ENCODE results near the gene ABR. TPM values are rescaled to one million over a fixed set of nuclear protein-coding genes. Genes with fewer than 3 reads are reported as not detected.
A peak's percentile ranks its signal among the peaks of the same experiment; 100 is the strongest.
"Not testable (repeated sequence)": the region's sequence is repeated elsewhere in the genome, so short reads cannot be mapped to it uniquely, and the experiment has no call there.

The ABR gene
- total RNA-seq, 1 donor from 2014 or later: 13.4 TPM

DNA sequence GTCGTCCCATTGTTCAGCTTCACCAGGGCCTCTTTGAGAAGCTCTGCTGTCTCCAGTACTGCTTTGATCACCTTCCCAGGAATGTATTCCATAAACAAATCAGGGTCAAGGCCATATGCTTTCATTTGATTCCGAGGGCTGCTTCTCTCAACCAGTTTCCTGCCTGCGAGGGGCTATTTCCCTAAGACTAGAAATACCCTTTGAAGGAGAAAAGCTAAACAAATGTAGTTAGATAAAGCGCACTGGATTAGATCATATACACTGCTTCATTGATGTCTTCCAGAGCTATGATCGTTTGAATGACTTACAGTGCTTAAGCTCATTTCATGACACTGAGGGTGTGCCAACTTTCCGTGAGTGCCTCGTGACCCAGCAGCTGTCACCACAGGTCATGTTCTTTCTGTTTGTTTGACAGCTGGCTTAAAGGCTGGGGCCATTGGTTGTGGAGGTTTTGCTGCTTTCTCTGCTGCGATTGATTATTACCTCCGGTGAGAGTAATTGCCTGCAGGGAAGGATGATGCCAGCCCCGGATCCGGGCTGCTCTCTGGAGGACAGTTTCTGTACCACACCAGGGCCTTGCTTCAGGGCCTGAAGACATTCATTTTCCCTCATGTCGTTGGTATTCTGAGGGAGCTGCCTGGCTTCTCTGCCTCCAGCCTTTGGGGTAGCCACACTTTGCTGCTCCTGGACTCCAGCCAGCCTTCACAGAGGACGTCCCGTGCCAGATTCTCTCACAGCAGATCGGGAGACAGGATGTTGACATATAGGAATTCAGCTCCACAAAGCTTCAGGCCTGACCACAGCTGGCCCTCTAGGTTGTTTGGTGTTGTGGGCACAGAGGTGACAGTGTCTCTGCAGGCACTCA, 179.0 kb downstream of the ABR start:
- DNase-seq (ENCODE audit: low spot score): peak; percentile 63

DNA sequence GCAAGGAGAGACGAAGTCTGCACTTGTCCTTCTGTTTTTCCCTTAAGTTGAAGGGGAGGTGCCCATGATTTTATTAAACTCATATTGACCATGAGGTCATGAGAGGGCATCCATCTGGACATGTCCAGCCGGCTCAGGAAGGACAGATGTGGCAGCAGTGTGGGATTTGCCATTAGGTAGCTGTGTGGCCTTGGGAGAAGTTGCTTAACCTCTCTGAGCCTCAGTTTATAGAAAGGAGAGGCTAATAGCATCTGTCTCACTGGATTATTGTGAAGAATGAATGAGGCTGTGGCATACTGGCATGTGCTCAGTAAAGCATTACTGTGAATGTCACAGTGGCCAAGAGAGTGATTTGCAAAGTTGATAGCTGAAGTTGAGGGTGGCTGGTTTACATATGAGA, 181.7 kb downstream of the ABR start:
- no peak for DNase-seq (ENCODE audit: low spot score)
- no peak for ATAC-seq

More for the DNA sequence above, 179.0 kb downstream of the ABR start:
- ATAC-seq: peak; percentile 11

- DNase-seq (ENCODE audit: low spot score): peak; percentile 93
- ATAC-seq: peak; percentile 96
Measured at GRCh38 chr17:996554-997344, 183.0 kb downstream of the ABR start, which contains the start of gene TIMM22. TIMM22 (plus strand) TSS chr17:997129; CDS start chr17:997143, 14 bp downstream.

GRCh38 chr17:995324-995723, 184.5 kb downstream of the ABR start:
- ATAC-seq; DNase-seq (ENCODE audit: low spot score): not testable (repeated sequence)

DNA sequence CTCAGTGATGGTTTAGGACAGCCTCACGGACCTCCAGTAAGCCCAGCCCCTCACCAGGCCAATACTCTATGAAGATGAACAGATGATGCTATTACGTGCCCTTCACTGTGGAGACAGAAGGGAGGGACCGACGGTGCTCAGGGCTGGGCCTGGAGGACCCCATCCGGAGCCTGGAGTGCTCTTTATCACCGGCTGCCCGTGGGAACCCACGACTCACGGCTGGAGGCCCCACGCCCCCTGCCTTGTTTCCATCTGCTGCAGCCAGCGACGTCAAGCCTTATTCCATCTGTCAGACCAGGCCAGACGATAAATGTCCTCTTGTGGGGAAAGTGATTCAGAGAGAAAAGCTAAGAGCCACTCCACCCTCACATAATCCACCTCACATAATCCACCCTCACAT, 186.8 kb downstream of the ABR start:
- ATAC-seq (no peak), DNase-seq (ENCODE audit: low spot score) (no peak)

DNA sequence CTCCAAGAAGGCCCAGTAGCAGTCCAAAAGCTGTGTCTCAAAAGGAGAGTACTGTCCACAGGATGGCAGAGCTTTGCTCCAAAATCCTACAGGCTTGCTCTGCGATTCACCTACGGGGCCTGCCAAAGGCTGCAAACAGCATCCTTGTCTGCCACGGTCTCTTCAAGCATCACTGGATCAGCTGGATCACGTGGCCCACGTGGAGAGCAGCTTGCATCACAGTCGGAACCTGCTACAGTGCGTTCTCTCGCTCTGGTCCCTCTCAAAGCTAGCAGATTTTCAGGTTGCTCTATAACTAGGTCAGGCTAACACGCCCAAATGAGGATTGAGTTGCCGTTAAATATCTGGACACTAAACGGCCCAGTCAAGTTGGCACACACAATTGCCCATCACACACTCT, 191.2 kb downstream of the ABR start:
- ATAC-seq (no peak), DNase-seq (ENCODE audit: low spot score) (no peak)

DNA sequence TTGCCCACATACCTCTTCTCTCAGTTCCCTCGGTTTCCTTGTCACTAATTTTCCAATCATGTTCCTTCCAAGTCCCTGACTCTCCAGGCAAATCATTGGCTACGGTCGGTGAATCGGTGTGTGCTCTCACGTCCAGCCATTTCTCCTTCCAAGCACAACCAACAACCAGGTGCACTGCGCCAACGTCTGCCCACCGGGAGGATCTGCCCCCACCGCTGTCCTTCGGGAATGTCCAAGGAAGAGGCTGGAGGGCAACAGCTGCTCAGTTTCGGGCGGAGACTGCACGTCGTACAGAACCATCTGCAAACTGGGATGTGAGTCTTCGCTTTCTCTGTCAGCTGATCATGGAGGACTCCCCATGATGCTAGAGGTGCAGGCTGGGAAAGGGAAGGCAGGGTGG, 191.8 kb downstream of the ABR start:
- ATAC-seq (no peak), DNase-seq (ENCODE audit: low spot score) (no peak)

DNA sequence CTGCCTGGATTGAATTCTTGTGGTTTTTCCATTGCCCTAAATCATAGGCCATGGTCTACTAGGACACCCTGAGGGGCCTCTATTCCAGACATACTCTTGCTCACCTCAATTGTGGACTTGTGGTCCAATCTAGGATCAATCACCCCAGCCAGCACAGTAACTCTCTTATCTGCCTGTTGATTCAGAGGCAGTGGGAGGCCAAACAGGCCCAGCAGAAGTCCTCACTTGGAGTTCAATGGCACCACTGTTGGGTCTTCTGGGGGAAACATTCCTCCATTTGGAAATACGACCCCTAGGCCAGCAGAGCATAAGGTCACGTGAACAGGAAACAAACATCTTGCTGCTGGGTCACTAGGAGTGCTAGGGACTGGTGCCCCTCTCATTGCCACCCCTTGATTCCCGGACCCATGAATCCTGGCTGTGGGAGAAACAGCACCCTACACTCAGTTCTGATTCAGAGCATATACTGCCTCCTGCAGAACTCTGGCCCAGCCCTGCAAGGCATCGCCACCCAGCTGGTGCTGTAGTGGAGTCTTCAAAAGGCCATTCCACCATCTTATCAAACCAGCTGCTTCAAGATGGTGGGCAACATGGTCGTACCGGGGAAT, 193.4 kb downstream of the ABR start:
- ATAC-seq: no peak
- DNase-seq (ENCODE audit: low spot score): no peak

GRCh38 chr17:983921-984320, 195.9 kb downstream of the ABR start:
- DNase-seq (ENCODE audit: low spot score): no peak
- no peak for ATAC-seq

DNA sequence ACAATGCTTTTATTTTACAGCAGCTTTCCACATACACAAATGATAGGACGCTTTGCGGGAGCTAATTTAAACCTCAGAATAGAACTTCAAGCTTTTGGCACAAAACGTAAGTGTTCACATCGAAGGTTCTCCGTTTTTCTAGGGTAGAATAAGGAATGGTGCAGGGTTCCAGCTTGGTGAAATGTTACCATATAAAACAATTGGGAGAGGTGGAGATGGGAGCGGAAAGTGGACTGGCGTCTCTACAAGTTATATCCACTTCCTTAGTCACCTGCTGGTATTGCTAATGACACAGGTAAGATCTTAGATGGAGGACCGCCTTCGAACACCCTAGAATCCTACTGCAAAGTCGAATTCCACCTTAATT, 198.5 kb downstream of the ABR start:
- DNase-seq (ENCODE audit: low spot score) (no peak), ATAC-seq (no peak)

DNA sequence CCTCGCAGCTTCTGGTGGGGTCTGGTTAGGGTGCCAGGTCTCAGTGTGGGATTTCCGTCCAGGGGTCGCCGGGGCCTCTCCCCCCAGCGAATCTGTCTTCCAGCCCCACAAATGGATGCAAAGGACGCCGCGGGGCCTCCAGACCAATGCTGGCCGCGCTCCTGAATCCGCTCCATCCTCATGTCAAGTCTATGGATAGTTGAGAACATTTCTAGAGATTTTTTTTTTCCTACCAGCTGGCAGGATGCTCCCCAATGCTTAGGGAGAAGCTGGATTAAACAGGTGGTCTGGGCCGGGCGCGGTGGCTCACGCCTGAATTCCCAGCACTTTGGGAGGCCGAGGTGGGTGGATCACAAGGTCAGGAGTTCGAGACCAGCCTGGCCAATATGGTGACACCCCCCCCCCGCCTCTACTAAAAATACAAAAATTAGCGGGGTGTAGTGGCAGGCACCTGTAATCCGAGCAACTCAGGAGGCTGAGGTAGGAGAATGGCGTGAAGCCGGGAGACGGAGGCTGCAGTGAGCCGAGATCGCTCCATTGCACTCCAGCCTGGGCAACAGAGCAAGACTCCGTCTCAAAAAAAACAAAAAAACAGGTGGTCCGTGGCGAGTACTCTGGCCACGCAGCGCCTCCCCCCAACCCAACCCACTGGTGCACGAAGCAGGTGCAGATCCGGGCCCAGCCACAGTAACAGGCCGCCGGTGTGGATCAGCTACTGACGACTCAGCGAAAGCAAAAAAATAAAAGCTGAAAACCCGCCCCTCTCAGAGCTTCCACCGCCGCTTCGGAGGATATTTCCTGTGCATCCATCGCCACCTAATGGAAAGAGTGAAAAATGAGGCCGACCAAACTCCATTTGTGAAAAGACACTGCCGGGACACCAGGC, 199.1 kb downstream of the ABR start:
- ATAC-seq: peak; percentile 70
- peak; percentile 79 for DNase-seq (ENCODE audit: low spot score)

- peak; percentile 94 for ATAC-seq
- DNase-seq (ENCODE audit: low spot score): peak; percentile 90
Measured at GRCh38 chr17:979539-980405, 200.0 kb downstream of the ABR start, which contains the start of gene NXN. NXN (minus strand) TSS chr17:979776.

DNA sequence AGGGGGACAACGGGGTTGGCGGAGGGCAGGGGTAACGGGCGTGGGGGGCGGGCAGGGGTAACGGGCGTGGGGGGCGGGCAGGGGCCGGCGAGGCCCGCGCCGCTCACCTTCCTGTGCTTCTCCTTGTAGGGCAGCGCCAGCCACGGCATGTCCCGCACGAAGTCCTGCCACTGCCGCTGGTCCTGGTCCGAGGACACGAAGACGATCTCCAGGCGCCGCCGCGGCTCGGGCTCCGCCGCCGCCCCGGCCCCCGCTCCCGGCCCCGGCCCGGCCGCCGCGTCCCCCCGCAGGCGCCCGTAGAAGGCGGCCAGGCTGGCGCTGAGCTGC, 200.6 kb downstream of the ABR start:
- DNase-seq (ENCODE audit: low spot score) (no peak), ATAC-seq (peak; percentile 35)

DNA sequence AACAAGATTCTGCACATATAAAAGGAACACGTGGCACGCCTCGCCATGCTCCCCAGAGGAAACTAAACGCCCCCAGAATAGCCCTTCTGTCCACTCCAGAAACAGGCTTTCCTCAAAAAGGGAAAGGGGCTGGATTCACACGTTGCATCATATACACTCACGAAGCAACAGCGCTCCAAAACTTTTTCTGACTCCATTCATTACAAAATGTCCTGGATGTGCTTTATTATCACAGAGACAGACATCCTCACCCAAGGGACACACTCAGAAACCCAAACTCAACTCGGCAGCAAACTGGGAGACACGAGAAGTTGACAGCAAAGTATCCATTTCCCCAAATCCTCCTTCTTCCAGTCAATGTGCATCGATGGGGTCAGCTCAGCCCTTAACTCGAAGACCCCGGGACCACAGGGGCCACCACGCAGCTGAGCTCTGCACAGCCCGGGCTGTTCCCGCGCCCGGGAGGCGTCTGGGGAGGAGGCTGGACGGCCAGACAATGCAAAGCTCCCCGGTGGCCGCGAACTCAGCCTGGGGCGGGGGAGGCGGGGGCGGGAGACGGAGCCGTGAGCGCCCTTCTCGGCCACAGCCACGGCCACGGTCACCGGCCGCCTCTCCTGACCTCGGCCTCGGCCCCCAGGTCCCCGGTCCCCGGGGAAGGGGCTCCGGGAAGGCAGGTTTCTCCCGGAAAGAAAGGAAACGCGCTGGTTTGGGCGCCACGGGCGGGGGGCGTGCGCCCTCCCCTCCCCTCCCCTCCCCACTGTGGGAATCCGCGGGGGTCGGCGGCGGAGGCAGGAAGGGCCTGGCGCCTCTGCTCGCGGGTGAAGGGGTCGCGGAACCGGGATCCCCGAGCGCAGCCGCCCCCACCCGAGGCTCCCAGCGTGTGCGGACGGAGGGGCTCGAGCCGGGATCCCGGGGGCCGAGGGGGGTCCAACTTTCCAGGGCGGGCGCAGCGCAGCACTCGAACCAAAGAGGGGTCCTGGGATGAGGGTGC, 201.4 kb downstream of the ABR start:
- ATAC-seq: no peak
- DNase-seq (ENCODE audit: low spot score): peak; percentile 49

- DNase-seq (ENCODE audit: low spot score) (no peak), ATAC-seq (no peak)
Measured at GRCh38 chr17:977166-977565, 202.6 kb downstream of the ABR start.

DNA sequence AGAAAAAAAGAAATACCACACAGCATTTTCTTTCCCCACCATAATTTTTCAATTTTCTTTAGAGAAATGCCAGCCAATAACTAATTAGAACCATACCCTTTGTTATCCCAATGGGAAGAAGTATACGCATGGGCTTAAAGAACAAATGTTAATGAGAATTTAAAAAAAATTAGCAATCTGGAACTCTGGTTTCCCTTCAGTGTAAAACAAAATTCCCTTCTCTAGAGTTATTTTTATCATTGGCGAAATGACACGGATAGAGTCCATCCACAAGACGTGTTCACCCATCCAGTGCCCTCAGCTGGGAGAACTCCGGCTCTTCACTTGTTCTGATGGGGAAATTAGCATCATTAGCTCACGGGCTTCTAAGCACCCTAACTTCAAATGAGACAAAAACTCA, 203.5 kb downstream of the ABR start:
- DNase-seq (ENCODE audit: low spot score) (no peak), ATAC-seq (no peak)

GRCh38 chr17:975371-975915, 204.3 kb downstream of the ABR start:
- ATAC-seq: no peak
- DNase-seq (ENCODE audit: low spot score): no peak

DNA sequence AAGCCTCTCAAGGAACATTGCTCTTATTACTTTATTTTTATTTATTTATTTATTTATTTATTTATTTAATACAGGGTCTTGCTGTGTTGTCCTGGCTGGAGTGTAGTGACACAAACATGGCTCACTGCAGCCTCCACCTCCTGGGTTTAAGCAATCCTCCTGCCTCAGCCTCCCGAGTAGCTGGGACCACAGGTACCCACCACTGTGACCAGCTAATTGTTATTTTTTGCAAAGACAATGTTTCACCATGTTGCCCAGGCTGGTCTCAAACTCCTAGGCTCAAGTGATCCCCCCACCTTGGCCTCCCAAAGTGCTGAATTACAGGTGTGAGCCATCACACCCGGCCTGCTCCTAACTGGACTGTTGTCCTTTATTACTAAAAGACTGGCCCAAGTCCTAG, 205.0 kb downstream of the ABR start:
- DNase-seq (ENCODE audit: low spot score); ATAC-seq: not testable (repeated sequence)
